OCI-M1 (cell line): ENCODE data around the gene ADCY2.
A peak's percentile ranks its signal among the peaks of the same experiment; 100 is the strongest.

ENCODE experiments used
- DNase-seq: peaks from one replicate; lab custom pipeline; 2025; lab: John Stamatoyannopoulos, UW

Gene ADCY2

GRCh38 chr5:7784683-7785380, 388.9 kb downstream of the ADCY2 start:
- no peak for DNase-seq

- DNase-seq, result no peak
Observed at GRCh38 chr5:7787770-7788169, 391.8 kb downstream of the ADCY2 start.

GRCh38 chr5:7789567-7789966, 393.6 kb downstream of the ADCY2 start:
- no peak for DNase-seq

- no peak for DNase-seq
Observed at GRCh38 chr5:7793895-7794294, 398.0 kb downstream of the ADCY2 start.

GRCh38 chr5:7794311-7794710, 398.4 kb downstream of the ADCY2 start:
- no peak for DNase-seq

- no peak for DNase-seq
Observed at GRCh38 chr5:7794823-7795222, 398.9 kb downstream of the ADCY2 start.

GRCh38 chr5:7795306-7795705, 399.4 kb downstream of the ADCY2 start:
- no peak for DNase-seq

- DNase-seq, result no peak
Observed at GRCh38 chr5:7801891-7802614, 406.1 kb downstream of the ADCY2 start.

GRCh38 chr5:7802855-7803254, 406.9 kb downstream of the ADCY2 start:
- DNase-seq, result peak; percentile 58

GRCh38 chr5:7803937-7804336, 408.0 kb downstream of the ADCY2 start:
- no peak for DNase-seq

- peak; percentile 39 for DNase-seq
Observed at GRCh38 chr5:7805379-7805778, 409.4 kb downstream of the ADCY2 start.

GRCh38 chr5:7808998-7809397, 413.1 kb downstream of the ADCY2 start:
- no peak for DNase-seq

GRCh38 chr5:7811715-7812114, 415.8 kb downstream of the ADCY2 start:
- no peak for DNase-seq

- DNase-seq, result no peak
Observed at GRCh38 chr5:7813007-7813406, 417.1 kb downstream of the ADCY2 start.

GRCh38 chr5:7813576-7813975, 417.6 kb downstream of the ADCY2 start:
- no peak for DNase-seq

- no peak for DNase-seq
Observed at GRCh38 chr5:7814816-7815215, 418.9 kb downstream of the ADCY2 start.

- DNase-seq, result peak; percentile 86
Observed at GRCh38 chr5:7815892-7816534, 420.1 kb downstream of the ADCY2 start.

GRCh38 chr5:7816535-7816901, 420.6 kb downstream of the ADCY2 start:
- no peak for DNase-seq

GRCh38 chr5:7822449-7822848, 426.5 kb downstream of the ADCY2 start:
- DNase-seq, result no peak

- DNase-seq, result no peak
Observed at GRCh38 chr5:7823594-7823993, 427.7 kb downstream of the ADCY2 start.

GRCh38 chr5:7824995-7825394, 429.1 kb downstream of the ADCY2 start:
- no peak for DNase-seq

GRCh38 chr5:7825630-7826029, 429.7 kb downstream of the ADCY2 start:
- DNase-seq, result no peak

GRCh38 chr5:7827610-7828009, 431.7 kb downstream of the ADCY2 start:
- DNase-seq, result no peak
